Left lung (tissue), 10 donors: Measurements from ENCODE around the gene SLC11A2. TPM values are rescaled to one million over a fixed set of nuclear protein-coding genes. Genes with fewer than 3 reads are reported as not detected.
A peak's percentile ranks its signal among the peaks of the same experiment; 100 is the strongest.

Experiments used
- ATAC-seq: fragments of 200-7000 bp; cut with Tn5 transposase; one replicate; pipeline ENCODE4 v1.9.1; 2020; ENCODE audit warnings: moderate library complexity
- DNase-seq, 4 donors: peaks; one replicate each; pipeline ENCODE4 v3.0.0-alpha.2; 2013 to 2020
- H3K27ac ChIP-seq, 2 donors: fragments of 200-600 bp; sonication (generic) in 1 of 2; one replicate each; pipeline versions ENCODE4 v1.5.0 to v1.8.0; 2020 to 2021
- H3K27me3 ChIP-seq, 2 donors: fragments of 200-600 bp; sonication (generic) in 1 of 2; one replicate each; pipeline versions ENCODE4 v1.5.0 to v1.8.0; 2020 to 2021
- H3K36me3 ChIP-seq, 2 donors: fragments of 200-600 bp; sonication (generic) in 1 of 2; one replicate each; pipeline versions ENCODE4 v1.5.0 to v1.8.0; 2020 to 2021
- H3K4me1 ChIP-seq, 2 donors: fragments of 200-600 bp; one replicate each; pipeline ENCODE4 v1.8.0; 2021
- H3K4me3 ChIP-seq, 2 donors: fragments of 200-600 bp; sonication (generic) in 1 of 2; one replicate each; pipeline versions ENCODE4 v1.5.0 to v1.8.0; 2020 to 2021; ENCODE audit warnings: mild to moderate bottlenecking in 1 of 2
- H3K9me3 ChIP-seq, 2 donors: fragments of 200-600 bp; sonication (generic) in 1 of 2; one replicate each; pipeline versions ENCODE4 v1.5.0 to v1.8.0; 2020 to 2021
- intact Hi-C, 2 donors: fragments of 100-400 bp; cut with DNase I; formaldehyde crosslinking; loops; one replicate each; pipeline versions ENCODE4 v1.11.2 to v1.14.2; 2022
- polyA plus RNA-seq, 6 donors: library from polyadenylated mRNA; unstranded; fragments of 120-200 nt; gene quantifications; one replicate each; pipeline ENCODE4 v1.2.1, GENCODE V29; 2013; ENCODE audit not compliant: insufficient read length in 6 of 6
- total RNA-seq, 2 donors: library from RNA; stranded (reverse); fragmentation: NEBNext Ultra II Directional; extraction: Animal tissue kit (Norgen Biotek cat#: 25700); gene quantifications; one replicate each; pipeline ENCODE4 v1.2.1, GENCODE V29; 2021
- TF ChIP-seq, protein P1 (sequence below), 2 donors: fragments of 200-600 bp; sonication (generic) in 1 of 2; IDR thresholded peaks; one replicate each; pipeline versions ENCODE4 v1.5.0 to v1.8.0; 2021; ENCODE audit warnings: antibody characterized with exemption in 2 of 2
- donor health status: DM: no; HTN: yes; CAD: no.
- donor health status: DM: no; HTN: no; CAD: no.

Gene SLC11A2
- total and polyA plus RNA-seq, 8 donors: 47.9 to 120 (median 51.6) TPM

DNA sequence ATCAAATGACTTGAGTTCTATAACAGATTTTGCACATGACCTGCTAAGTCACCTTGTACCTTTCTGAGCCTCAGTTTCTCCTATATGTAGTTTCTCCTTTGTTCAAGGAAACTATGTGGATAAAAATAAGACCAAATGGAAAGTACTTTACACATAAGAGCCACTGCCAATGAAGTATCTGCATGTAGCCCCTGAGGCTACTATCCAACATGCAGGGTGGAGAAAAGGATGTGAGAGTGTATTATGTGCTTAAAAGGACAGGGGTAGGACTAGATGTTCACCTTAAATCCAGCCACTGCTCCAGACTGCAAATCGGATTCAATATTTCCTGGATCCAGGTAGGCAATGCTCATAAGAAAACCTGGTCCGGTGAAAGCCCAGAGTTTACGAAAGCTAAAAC, 21.2 kb downstream of the SLC11A2 start:
- Histone ChIP-seq H3K36me3 (peaks cover 0 to 79% of the 10 kb centered on the region in 2 donors), H3K27ac (peak overlapping the region; percentile 10 to 53), H3K4me3 (no peak overlapping the region), H3K27me3 (no peaks in the 10 kb centered on the region), H3K9me3 (no peaks in the 10 kb centered on the region), H3K4me1 (peaks cover 0 to 39% of the 10 kb centered on the region in 2 donors)
- TF ChIP-seq, protein P1, sequence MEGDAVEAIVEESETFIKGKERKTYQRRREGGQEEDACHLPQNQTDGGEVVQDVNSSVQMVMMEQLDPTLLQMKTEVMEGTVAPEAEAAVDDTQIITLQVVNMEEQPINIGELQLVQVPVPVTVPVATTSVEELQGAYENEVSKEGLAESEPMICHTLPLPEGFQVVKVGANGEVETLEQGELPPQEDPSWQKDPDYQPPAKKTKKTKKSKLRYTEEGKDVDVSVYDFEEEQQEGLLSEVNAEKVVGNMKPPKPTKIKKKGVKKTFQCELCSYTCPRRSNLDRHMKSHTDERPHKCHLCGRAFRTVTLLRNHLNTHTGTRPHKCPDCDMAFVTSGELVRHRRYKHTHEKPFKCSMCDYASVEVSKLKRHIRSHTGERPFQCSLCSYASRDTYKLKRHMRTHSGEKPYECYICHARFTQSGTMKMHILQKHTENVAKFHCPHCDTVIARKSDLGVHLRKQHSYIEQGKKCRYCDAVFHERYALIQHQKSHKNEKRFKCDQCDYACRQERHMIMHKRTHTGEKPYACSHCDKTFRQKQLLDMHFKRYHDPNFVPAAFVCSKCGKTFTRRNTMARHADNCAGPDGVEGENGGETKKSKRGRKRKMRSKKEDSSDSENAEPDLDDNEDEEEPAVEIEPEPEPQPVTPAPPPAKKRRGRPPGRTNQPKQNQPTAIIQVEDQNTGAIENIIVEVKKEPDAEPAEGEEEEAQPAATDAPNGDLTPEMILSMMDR (IDR thresholded peaks at IDR 0.05): no peak
- ATAC-seq (no peak), DNase-seq (no peak)
- intact Hi-C loops: no loop called here

DNA sequence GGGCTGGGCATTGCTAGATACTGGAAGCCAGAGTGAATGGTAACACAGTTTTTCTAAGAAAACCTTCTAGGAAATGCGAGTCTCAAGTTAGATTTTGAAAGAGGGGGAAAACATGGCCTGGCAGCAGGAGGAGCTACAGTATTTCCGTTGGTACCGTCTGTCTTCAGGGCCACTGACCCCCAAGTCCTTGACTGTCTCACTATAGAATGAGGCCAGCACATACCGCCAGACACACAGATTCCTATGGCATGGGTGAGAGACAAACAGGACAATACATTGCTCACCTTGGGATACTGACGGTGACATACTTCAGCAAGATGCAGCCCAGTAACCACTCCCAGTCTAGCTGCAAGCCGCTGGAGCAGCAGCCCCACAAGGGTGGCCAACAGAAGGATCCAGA, 21.7 kb downstream of the SLC11A2 start:
- ATAC-seq (no peak), DNase-seq (no peak)
- H3K27ac ChIP-seq: no peak overlapping the region
- H3K9me3 ChIP-seq: no peaks in the 10 kb centered on the region
- H3K4me3 ChIP-seq: no peak overlapping the region
- TF ChIP-seq, protein P1 (IDR thresholded peaks at IDR 0.05): no peak
- H3K4me1 ChIP-seq: peaks cover 0 to 34% of the 10 kb centered on the region in 2 donors
- peaks cover 0 to 84% of the 10 kb centered on the region in 2 donors for H3K36me3 ChIP-seq
- no peaks in the 10 kb centered on the region for H3K27me3 ChIP-seq
- intact Hi-C loops: no loop called here

DNA sequence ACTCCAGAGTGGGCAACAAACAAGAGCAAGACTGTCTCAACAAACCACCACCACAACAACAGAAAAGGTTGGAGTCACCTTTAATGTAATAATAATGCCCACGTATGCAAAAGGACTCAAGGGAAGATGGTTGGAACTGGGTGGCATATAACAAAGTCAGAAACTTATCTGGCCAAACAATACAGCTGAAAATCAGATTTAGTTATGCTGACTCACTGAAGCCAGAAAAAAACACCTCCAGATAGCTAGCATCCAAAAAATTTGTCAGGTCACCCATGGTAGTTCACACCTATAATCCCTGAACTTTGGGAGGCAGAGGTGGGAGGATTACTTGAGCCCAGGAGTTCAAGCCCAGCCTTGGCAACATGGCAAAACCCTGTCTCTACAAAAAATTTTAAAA, 24.4 kb downstream of the SLC11A2 start:
- DNase-seq (no peak), ATAC-seq (no peak)
- intact Hi-C loops: no loop called here
- peak overlapping the region in 1 of 2 donors; percentile 28 for H3K27ac ChIP-seq
- no peak overlapping the region for H3K4me3 ChIP-seq
- H3K9me3 ChIP-seq: no peaks in the 10 kb centered on the region
- no peaks in the 10 kb centered on the region for H3K27me3 ChIP-seq
- TF ChIP-seq, protein P1 (IDR thresholded peaks at IDR 0.05): no peak
- peaks cover 0 to 99% of the 10 kb centered on the region in 2 donors for H3K36me3 ChIP-seq
- peaks cover 0 to 17% of the 10 kb centered on the region in 2 donors for H3K4me1 ChIP-seq

DNA sequence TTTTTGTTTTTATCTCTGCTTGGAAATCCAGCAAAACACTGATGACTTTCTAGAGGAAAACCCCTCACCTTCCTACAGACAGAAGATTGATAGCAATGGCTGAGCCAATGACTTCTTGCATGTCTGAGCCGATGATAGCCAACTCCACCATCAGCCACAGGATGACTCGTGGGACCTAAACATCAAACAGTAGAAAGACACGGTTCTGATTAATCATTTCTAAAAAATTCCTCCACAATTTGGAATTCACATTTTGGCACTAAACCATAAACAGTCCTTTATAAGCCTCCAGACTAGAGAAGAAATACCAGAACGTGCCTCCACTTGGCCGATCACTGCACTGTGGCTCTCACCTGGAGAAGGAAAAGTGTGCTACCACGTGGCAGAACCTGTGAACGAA, 25.9 kb downstream of the SLC11A2 start:
- DNase-seq: no peak
- Histone ChIP-seq H3K9me3 (no peaks in the 10 kb centered on the region), H3K4me3 (no peak overlapping the region), H3K27me3 (no peaks in the 10 kb centered on the region), H3K4me1 (peaks cover 0 to 8% of the 10 kb centered on the region in 2 donors), H3K27ac (no peak overlapping the region), H3K36me3 (peaks cover 0 to 100% of the 10 kb centered on the region in 2 donors)
- intact Hi-C loops: no loop called here
- TF ChIP-seq, protein P1 (IDR thresholded peaks at IDR 0.05): no peak
- no peak for ATAC-seq

DNA sequence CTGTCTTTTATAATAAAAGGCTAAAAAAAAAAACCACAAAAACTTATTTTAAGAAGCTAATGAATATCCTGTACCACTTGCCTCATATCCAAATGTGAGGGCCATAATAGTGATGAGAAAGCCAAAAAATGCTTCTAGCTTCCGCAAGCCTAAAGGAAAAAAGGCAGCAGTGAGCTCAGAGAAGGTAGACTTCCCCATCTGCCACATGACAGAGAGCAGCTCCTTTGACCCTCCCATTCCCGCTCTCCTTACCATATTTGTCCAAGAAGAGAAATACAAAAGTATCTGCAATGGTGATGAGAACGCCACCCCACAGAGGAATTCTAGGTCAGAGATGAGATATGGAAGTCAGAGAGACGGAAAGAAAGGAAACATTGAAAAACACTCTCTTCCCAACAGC, 27.1 kb downstream of the SLC11A2 start:
- Histone ChIP-seq H3K4me3 (no peak overlapping the region), H3K9me3 (no peaks in the 10 kb centered on the region), H3K27ac (no peak overlapping the region), H3K4me1 (peaks cover 0 to 3% of the 10 kb centered on the region in 2 donors), H3K27me3 (no peaks in the 10 kb centered on the region), H3K36me3 (peaks cover 0 to 100% of the 10 kb centered on the region in 2 donors)
- DNase-seq (no peak), ATAC-seq (peak; percentile 41)
- intact Hi-C loops: no loop called here
- TF ChIP-seq, protein P1 (IDR thresholded peaks at IDR 0.05): no peak
